Measurements from ENCODE around the gene ZFR. TPM values are rescaled to one million over a fixed set of nuclear protein-coding genes. Genes with fewer than 3 reads are reported as not detected.

The ZFR gene
- total and polyA plus RNA-seq, 9 of the 15 experiments (the other 6 are each of a cell fraction or from before 2014, with no cell fraction given), result 35.5 to 108 (median 71.1) TPM

DNA sequence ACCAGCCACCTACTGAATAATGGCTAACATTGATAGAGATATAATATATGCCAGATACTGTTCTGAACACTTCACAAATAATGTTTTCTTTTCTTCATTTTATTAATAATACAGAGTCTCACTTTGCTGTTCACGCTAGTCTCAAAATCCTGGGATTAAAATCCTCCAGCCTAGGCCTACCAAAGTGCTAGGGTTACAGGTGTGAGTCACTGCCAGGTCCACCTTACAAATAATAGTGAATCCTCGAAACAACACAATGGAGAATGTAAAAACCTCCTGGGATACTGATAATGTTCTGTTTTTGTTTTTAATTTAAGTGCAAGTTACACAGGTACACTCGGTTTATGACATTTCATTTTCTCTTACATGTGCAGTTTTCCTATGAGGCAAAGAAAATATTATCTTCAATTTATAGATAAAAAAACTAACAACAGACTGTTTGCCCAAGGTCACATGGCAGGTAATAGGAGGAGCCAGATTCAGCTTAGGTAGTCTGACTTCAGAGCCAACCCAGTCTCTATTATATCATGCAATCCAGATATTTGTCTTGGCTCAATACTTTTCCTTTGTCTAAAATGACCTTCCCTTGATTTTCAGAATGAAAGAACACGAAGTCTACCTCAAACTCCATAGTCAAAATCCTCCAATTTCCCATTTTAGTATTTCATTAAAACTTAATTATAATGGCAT is 7.8 kb downstream of the ZFR start (continued):
- TF ChIP-seq, protein P1, sequence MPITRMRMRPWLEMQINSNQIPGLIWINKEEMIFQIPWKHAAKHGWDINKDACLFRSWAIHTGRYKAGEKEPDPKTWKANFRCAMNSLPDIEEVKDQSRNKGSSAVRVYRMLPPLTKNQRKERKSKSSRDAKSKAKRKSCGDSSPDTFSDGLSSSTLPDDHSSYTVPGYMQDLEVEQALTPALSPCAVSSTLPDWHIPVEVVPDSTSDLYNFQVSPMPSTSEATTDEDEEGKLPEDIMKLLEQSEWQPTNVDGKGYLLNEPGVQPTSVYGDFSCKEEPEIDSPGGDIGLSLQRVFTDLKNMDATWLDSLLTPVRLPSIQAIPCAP (CRISPR knock-in tag; IDR thresholded peaks at IDR 0.05; ENCODE audit: borderline replicate concordance), result no peak
- no peak for TF ChIP-seq ZNF639 (CRISPR knock-in tag; conservative IDR thresholded peaks at IDR 0.05 in 1 of 2, IDR thresholded peaks at IDR 0.05 in 1 of 2)
- TF ChIP-seq SAP30 (IDR thresholded peaks at IDR 0.05; ENCODE audit: borderline replicate concordance, insufficient read depth, low read depth, low read length, poor library complexity, severe bottlenecking), result no peak
- no peak for TF ChIP-seq RBM25 (IDR thresholded peaks at IDR 0.05; ENCODE audit: low read depth, low read length, severe bottlenecking)
- TF ChIP-seq, protein P2, sequence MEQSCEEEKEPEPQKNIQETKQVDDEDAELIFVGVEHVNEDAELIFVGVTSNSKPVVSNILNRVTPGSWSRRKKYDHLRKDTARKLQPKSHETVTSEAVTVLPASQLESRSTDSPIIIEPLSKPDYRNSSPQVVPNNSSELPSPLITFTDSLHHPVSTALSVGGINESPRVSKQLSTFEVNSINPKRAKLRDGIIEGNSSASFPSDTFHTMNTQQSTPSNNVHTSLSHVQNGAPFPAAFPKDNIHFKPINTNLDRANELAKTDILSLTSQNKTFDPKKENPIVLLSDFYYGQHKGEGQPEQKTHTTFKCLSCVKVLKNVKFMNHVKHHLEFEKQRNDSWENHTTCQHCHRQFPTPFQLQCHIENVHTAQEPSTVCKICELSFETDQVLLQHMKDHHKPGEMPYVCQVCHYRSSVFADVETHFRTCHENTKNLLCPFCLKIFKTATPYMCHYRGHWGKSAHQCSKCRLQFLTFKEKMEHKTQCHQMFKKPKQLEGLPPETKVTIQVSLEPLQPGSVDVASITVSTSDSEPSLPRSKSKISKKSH (CRISPR knock-in tag; IDR thresholded peaks at IDR 0.05), result no peak
- no peak for TF ChIP-seq ESRRB (CRISPR knock-in tag; IDR thresholded peaks at IDR 0.05; ENCODE audit: borderline replicate concordance)
- no peak for TF ChIP-seq SNRNP70 (optimal IDR thresholded peaks at IDR 0.05; ENCODE audit: low read depth, low read length)
- no peak for TF ChIP-seq ZNF311 (CRISPR knock-in tag; IDR thresholded peaks at IDR 0.05)
- no peak for TF ChIP-seq PYGO2 (tag; IDR thresholded peaks at IDR 0.05)
- TF ChIP-seq ZNF586 (CRISPR knock-in tag; conservative IDR thresholded peaks at IDR 0.05), result no peak
